ENCODE measurements around the gene CHD1L. TPM values are rescaled to one million over a fixed set of nuclear protein-coding genes. Genes with fewer than 3 reads are reported as not detected.

The CHD1L gene
- total and polyA plus RNA-seq, 2 of the 4 experiments (the other 2 are of a cell fraction), result 31.2 to 47.5 TPM

DNA sequence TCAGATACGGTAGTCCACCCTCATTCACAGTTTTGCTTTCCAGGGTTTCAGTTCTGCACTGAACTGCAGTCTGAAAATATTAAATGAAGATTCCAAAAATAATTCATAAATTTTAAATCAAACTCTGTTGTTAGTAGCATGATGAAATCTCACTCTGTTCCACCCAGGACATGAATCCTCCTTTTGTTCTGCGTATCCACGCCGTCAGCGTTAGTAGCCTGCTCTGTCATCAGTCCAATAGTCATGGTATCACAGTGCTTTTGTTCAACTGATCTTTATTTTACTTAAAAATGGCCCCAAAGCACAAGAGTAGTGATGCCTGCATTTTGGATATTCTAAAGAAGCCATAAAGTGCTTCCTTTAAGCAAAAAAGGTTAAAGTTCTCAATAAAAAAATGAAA, 23.9 kb downstream of the CHD1L start:
- Histone ChIP-seq H2AFZ (replicated peaks; ENCODE audit: low read length, poor library complexity) (no peak overlapping the region), H2BK5ac (ENCODE audit: low read depth, low read length, poor library complexity, severe bottlenecking) (no peak overlapping the region), H2AK9ac (replicated peaks; ENCODE audit: low read depth, low read length, poor library complexity) (no peak overlapping the region), H2BK20ac (ENCODE audit: low read depth, low read length) (no peak overlapping the region), H3K14ac (replicated peaks; ENCODE audit: low read depth, low read length) (no peak overlapping the region), H3K27me3 (ENCODE audit: control insufficient read depth, insufficient read depth, low read length) (no peaks in the 10 kb centered on the region), H3K56ac (ENCODE audit: extremely low read depth, insufficient read depth, low read length) (no peak overlapping the region), H2BK15ac (ENCODE audit: low read depth, low read length) (no peak overlapping the region), H3K9me1 (ENCODE audit: insufficient read depth, low read length) (no peaks in the 10 kb centered on the region; the same call in 1 of the 2 replicates), H3K9ac (ENCODE audit: low read depth, low read length) (no peak overlapping the region), H3K36me3 (ENCODE audit: control insufficient read depth, insufficient read depth, low read length) (peaks cover 15% of the 10 kb centered on the region), H2AK5ac (ENCODE audit: low read depth, low read length) (no peak overlapping the region), H3K23ac (ENCODE audit: low read depth, low read length) (no peak overlapping the region), H3K4me2 (ENCODE audit: low read depth, low read length) (no peak overlapping the region), H3K18ac (ENCODE audit: low read depth, low read length) (no peak overlapping the region), H4K91ac (ENCODE audit: insufficient read depth, low read depth, low read length) (no peak overlapping the region), H3K79me1 (ENCODE audit: low read depth in 1 of 2, low read length in 2 of 2) (peaks cover 3 to 8% of the 10 kb centered on the region in 2 experiments; a peak in 2 of 4 replicates), H3K4me1 (ENCODE audit: control insufficient read depth, insufficient read depth, low read length) (peaks cover 4% of the 10 kb centered on the region; the same call in 1 of the 2 replicates), H4K8ac (ENCODE audit: low read depth in 2 of 2, low read length in 2 of 2) (no peak overlapping the region), H4K20me1 (ENCODE audit: insufficient read depth, low read length) (no peaks in the 10 kb centered on the region), H3K4me3 (ENCODE audit: insufficient read depth, low read depth, low read length) (no peak overlapping the region), H3K9me3 (ENCODE audit: control insufficient read depth, insufficient read depth, low read length) (no peaks in the 10 kb centered on the region), H3K27ac (ENCODE audit: insufficient read depth, low read length) (no peak overlapping the region), H4K5ac (ENCODE audit: low read depth, low read length) (no peak overlapping the region), H3K4ac (ENCODE audit: low read depth, low read length) (no peak overlapping the region), H2BK120ac (ENCODE audit: low read depth, low read length) (no peak overlapping the region)
- no CpG with 5 or more reads among the region's 5 CpGs for WGBS, 2 experiments (ENCODE audit: extremely low coverage in 2 of 2, insufficient read length in 1 of 2)
- ATAC-seq (ENCODE audit: low read depth) (no peak), DNase-seq (no peak)
- BruUV-seq (replicated peaks), result no TSS peak
- intact Hi-C loops (cut with micrococcal nuclease), result no loop called here
- dilution Hi-C loops (cut with HindIII; ENCODE audit: low sequenced_read_pairs, unreplicated experiment), result no loop called here
- TF ChIP-seq CHD1 (IDR thresholded peaks at IDR 0.05; ENCODE audit: low read depth, low read length), result no peak
- no peak for TF ChIP-seq BHLHE40 (IDR thresholded peaks at IDR 0.05; ENCODE audit: low read depth, low read length)
- TF ChIP-seq MAZ (IDR thresholded peaks at IDR 0.05; ENCODE audit: borderline replicate concordance, low read depth, low read length), result no peak
- TF ChIP-seq NFE2L2 (IDR thresholded peaks at IDR 0.05; ENCODE audit: low read depth, low read length), result no peak
- TF ChIP-seq RFX5 (IDR thresholded peaks at IDR 0.05; ENCODE audit: low read depth, low read length), result no peak
- TF ChIP-seq, protein P1, sequence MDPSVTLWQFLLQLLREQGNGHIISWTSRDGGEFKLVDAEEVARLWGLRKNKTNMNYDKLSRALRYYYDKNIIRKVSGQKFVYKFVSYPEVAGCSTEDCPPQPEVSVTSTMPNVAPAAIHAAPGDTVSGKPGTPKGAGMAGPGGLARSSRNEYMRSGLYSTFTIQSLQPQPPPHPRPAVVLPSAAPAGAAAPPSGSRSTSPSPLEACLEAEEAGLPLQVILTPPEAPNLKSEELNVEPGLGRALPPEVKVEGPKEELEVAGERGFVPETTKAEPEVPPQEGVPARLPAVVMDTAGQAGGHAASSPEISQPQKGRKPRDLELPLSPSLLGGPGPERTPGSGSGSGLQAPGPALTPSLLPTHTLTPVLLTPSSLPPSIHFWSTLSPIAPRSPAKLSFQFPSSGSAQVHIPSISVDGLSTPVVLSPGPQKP (IDR thresholded peaks at IDR 0.05; ENCODE audit: borderline replicate concordance, low read depth, low read length), result no peak
- no peak for TF ChIP-seq MAFK (IDR thresholded peaks at IDR 0.05; ENCODE audit: low read depth, low read length)
- no peak for TF ChIP-seq RCOR1 (IDR thresholded peaks at IDR 0.05; ENCODE audit: insufficient replicate concordance, low read length)
- no peak for TF ChIP-seq FOS (IDR thresholded peaks at IDR 0.05; ENCODE audit: low read depth, low read length)
- TF ChIP-seq, protein P2, sequence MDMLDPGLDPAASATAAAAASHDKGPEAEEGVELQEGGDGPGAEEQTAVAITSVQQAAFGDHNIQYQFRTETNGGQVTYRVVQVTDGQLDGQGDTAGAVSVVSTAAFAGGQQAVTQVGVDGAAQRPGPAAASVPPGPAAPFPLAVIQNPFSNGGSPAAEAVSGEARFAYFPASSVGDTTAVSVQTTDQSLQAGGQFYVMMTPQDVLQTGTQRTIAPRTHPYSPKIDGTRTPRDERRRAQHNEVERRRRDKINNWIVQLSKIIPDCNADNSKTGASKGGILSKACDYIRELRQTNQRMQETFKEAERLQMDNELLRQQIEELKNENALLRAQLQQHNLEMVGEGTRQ (IDR thresholded peaks at IDR 0.05; ENCODE audit: low read depth, low read length), result no peak
- TF ChIP-seq, protein P3, sequence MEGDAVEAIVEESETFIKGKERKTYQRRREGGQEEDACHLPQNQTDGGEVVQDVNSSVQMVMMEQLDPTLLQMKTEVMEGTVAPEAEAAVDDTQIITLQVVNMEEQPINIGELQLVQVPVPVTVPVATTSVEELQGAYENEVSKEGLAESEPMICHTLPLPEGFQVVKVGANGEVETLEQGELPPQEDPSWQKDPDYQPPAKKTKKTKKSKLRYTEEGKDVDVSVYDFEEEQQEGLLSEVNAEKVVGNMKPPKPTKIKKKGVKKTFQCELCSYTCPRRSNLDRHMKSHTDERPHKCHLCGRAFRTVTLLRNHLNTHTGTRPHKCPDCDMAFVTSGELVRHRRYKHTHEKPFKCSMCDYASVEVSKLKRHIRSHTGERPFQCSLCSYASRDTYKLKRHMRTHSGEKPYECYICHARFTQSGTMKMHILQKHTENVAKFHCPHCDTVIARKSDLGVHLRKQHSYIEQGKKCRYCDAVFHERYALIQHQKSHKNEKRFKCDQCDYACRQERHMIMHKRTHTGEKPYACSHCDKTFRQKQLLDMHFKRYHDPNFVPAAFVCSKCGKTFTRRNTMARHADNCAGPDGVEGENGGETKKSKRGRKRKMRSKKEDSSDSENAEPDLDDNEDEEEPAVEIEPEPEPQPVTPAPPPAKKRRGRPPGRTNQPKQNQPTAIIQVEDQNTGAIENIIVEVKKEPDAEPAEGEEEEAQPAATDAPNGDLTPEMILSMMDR (conservative IDR thresholded peaks at IDR 0.05; ENCODE audit: low read depth, low read length), result no peak
- no peak for TF ChIP-seq RAD21 (IDR thresholded peaks at IDR 0.05; ENCODE audit: low read length)
- TF ChIP-seq MXI1 (IDR thresholded peaks at IDR 0.05; ENCODE audit: borderline replicate concordance, low read depth, low read length), result no peak
- TF ChIP-seq POLR2A (IDR thresholded peaks at IDR 0.05; ENCODE audit: low read depth, low read length), result no peak
- no peak for TF ChIP-seq SMC3 (IDR thresholded peaks at IDR 0.05; ENCODE audit: low read depth, low read length)
- TF ChIP-seq CEBPB (IDR thresholded peaks at IDR 0.05; ENCODE audit: low read depth, low read length), result no peak
- POLR2A ChIA-PET (ENCODE audit: unreplicated experiment), result no interaction called here
- CTCF ChIA-PET, result no interaction called here
- in situ Hi-C loops (cut with MboI; ENCODE audit: low sequenced_read_pairs), result no loop called here

Data from IMR-90 (cell line).